Ishikawa (cell line): Measurements from ENCODE around the gene SLC25A45.
A peak's percentile ranks its signal among the peaks of the same experiment; 100 is the strongest.

Source experiments
- CEBPB ChIP-seq: IDR thresholded peaks from 2 replicates; pipeline ENCODE4 v1.6.1; 2012
- CREB1 ChIP-seq: IDR thresholded peaks from 2 replicates; pipeline ENCODE4 v1.6.1; 2012; ENCODE audit warnings: low read depth
- EGR1 ChIP-seq: IDR thresholded peaks from 2 replicates; pipeline ENCODE4 v1.6.1; 2012
- EP300 ChIP-seq: IDR thresholded peaks from 2 replicates; pipeline ENCODE4 v1.6.1; 2012; ENCODE audit warnings: borderline replicate concordance
- FOXM1 ChIP-seq: IDR thresholded peaks from 2 replicates; pipeline ENCODE4 v1.6.1; 2012; ENCODE audit warnings: low read depth, borderline replicate concordance
- NFIC ChIP-seq: IDR thresholded peaks from 2 replicates; pipeline ENCODE4 v1.6.1; 2012
- RAD21 ChIP-seq: IDR thresholded peaks from 2 replicates; pipeline ENCODE4 v1.6.1; 2012; ENCODE audit warnings: low read depth
- TAF1 ChIP-seq: IDR thresholded peaks from 2 replicates; pipeline ENCODE4 v1.6.1; 2012; ENCODE audit warnings: low read depth, mild to moderate bottlenecking
- TCF12 ChIP-seq: IDR thresholded peaks from 2 replicates; pipeline ENCODE4 v1.6.1; 2012; ENCODE audit warnings: low read depth
- TEAD4 ChIP-seq: IDR thresholded peaks from 2 replicates; pipeline ENCODE4 v1.6.1; 2012
- YY1 ChIP-seq: IDR thresholded peaks from 2 replicates; pipeline ENCODE4 v1.6.1; 2012; ENCODE audit warnings: low read depth
- ZBTB7A ChIP-seq: IDR thresholded peaks from 2 replicates; pipeline ENCODE4 v1.6.1; 2012; ENCODE audit warnings: low read depth
- TF ChIP-seq, protein P1 (sequence below): IDR thresholded peaks from 2 replicates; pipeline ENCODE4 v1.6.1; 2012
- TF ChIP-seq, protein P2 (sequence below): IDR thresholded peaks from 2 replicates; pipeline ENCODE4 v1.6.1; 2012
- TF ChIP-seq, protein P3 (sequence below): IDR thresholded peaks from 2 replicates; pipeline ENCODE4 v1.6.1; 2012; ENCODE audit warnings: low read depth, mild to moderate bottlenecking

SLC25A45 gene, protein sequence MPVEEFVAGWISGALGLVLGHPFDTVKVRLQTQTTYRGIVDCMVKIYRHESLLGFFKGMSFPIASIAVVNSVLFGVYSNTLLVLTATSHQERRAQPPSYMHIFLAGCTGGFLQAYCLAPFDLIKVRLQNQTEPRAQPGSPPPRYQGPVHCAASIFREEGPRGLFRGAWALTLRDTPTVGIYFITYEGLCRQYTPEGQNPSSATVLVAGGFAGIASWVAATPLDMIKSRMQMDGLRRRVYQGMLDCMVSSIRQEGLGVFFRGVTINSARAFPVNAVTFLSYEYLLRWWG

DNA sequence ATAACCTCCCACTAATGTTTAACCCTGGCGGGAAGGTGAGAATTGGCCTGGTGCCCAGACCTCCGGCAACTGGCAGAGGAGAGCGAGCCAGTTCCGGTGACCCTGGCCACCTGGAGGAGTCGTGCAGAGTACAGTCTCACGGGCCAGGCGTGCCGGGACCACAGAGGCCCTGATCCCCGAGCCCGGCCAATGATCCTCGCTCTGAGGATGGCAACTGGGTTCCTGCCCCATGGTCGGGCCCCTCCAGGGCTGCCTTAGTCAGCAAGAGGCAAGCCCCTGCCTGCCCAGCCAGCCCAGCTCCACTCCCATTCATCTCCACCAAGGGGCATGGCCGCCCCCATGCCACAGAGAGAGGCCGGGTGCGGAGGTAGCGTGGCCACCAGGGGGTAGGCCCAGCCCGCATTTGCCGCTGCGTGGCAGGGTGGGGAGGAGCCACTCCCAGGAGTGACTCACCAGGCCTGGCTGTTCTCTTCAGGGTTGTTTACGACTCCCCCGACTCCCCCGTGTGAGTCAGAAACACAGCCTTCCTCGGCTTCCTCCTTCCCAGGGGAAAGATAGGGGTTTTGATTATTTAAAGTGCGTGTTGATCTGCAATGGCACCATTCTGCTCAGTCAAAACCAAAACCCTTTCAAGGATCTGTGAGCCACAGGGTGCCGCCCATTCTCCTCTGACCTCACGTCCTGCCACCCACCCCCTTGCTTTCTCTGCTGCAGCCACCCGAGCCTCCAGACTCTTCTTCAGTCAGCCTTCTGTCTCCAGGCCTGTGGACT, at the start of gene SLC25A45:
SLC25A45 (minus strand) TSS at position 614 of the 771 bp plus-strand sequence. CDS start 695 bp downstream, outside the sequence.
- TF ChIP-seq NFIC (peak; percentile 94), TEAD4 (0 out of 2 replicates have a peak, but pooled peaks have one; percentile 24), TCF12 (peak; percentile 83), RAD21 (peak; percentile 57), EP300 (peak; percentile 76), FOXM1 (peak; percentile 58), YY1 (peak; percentile 79), EGR1 (0 out of 2 replicates have a peak, but pooled peaks have one; percentile 19), CREB1 (0 out of 2 replicates have a peak, but pooled peaks have one; percentile 6), ZBTB7A (0 out of 2 replicates have a peak, but pooled peaks have one; percentile 74), CEBPB (no peak; the same call in 1 of the 2 replicates), TAF1 (peak; percentile 33)
- TF ChIP-seq, protein P1, sequence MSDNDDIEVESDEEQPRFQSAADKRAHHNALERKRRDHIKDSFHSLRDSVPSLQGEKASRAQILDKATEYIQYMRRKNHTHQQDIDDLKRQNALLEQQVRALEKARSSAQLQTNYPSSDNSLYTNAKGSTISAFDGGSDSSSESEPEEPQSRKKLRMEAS = peak; percentile 73
- TF ChIP-seq, protein P2, sequence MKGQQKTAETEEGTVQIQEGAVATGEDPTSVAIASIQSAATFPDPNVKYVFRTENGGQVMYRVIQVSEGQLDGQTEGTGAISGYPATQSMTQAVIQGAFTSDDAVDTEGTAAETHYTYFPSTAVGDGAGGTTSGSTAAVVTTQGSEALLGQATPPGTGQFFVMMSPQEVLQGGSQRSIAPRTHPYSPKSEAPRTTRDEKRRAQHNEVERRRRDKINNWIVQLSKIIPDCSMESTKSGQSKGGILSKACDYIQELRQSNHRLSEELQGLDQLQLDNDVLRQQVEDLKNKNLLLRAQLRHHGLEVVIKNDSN = no peak
- TF ChIP-seq, protein P3, sequence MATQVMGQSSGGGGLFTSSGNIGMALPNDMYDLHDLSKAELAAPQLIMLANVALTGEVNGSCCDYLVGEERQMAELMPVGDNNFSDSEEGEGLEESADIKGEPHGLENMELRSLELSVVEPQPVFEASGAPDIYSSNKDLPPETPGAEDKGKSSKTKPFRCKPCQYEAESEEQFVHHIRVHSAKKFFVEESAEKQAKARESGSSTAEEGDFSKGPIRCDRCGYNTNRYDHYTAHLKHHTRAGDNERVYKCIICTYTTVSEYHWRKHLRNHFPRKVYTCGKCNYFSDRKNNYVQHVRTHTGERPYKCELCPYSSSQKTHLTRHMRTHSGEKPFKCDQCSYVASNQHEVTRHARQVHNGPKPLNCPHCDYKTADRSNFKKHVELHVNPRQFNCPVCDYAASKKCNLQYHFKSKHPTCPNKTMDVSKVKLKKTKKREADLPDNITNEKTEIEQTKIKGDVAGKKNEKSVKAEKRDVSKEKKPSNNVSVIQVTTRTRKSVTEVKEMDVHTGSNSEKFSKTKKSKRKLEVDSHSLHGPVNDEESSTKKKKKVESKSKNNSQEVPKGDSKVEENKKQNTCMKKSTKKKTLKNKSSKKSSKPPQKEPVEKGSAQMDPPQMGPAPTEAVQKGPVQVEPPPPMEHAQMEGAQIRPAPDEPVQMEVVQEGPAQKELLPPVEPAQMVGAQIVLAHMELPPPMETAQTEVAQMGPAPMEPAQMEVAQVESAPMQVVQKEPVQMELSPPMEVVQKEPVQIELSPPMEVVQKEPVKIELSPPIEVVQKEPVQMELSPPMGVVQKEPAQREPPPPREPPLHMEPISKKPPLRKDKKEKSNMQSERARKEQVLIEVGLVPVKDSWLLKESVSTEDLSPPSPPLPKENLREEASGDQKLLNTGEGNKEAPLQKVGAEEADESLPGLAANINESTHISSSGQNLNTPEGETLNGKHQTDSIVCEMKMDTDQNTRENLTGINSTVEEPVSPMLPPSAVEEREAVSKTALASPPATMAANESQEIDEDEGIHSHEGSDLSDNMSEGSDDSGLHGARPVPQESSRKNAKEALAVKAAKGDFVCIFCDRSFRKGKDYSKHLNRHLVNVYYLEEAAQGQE = no peak

DNA sequence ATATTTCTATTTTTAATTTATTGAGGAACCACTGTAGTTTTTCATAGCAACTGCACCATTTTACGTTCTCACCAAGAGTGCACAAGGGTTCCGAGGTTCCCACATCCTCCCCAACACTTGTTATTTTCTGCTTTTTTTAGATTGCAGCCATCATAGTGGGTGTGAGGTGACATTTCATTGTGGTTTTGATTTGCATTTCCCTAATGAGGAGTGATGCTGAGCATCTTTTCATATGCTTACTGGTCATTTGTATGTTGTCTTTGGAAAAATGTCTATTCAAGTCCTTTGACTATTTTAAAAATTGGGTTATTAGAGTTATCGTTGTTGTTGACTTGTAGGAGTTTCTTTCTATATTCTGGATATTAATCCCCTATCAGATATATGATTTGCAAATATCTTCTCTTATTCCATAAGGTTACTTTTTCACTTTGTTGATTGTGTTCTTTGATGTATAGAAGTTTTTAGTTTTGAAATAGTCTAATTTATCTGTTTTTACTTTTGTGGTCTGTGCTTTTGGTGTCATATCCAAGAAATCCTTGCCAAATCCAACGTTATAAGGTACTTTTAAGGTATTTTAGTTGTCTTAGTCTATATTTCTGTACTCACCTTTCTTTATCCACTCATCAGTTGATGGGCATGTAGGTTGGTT, 49.1 kb upstream of the SLC25A45 start:
- TF ChIP-seq CREB1 (no peak), TAF1 (no peak), TCF12 (no peak), FOXM1 (no peak), ZBTB7A (no peak), NFIC (no peak), TEAD4 (no peak), RAD21 (no peak), EP300 (no peak), EGR1 (no peak), CEBPB (no peak)
- TF ChIP-seq, protein P1 = no peak
- TF ChIP-seq, protein P2 = no peak
- TF ChIP-seq, protein P3 = no peak

DNA sequence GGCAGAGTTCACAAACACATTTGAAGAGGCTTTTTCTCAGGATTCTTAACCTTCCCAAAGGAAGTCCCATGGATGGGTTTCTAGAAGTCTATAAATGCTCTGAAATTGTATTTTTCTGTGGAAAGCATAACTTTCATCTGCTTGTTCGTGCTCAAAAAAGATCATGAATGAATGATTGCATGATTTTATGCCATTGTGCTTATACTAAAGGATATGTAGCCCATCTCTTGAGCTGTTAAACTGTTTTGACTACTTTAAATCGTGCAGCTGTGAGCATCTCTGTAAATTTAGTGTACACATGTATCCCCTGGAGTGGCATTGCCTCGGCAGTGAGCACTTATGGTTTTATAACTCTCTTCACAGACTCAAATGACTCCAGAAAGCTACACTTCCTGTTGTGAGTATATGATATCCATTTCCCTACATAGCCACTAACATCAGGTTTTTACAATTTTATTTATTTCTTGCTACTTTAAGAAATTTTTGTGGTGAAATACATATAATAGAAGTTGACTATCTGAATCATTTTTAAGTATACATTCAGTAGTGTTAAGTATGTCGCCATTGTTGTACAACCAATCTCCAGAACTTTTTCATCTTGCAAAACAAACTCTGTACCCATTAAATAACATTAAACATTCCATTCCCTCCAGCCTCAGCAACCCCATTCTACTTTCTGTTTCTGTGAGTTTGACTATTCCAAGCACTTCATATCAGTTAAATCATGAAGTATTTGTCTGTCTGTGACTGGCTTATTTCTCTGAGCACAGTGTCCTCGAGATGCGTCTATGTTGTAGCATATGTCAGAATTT, 48.2 kb upstream of the SLC25A45 start:
- TF ChIP-seq RAD21 (no peak), FOXM1 (no peak), CEBPB (no peak), EP300 (no peak), TEAD4 (no peak), YY1 (no peak), NFIC (no peak), TCF12 (no peak), TAF1 (no peak), CREB1 (no peak), EGR1 (no peak), ZBTB7A (no peak)
- TF ChIP-seq, protein P1 = no peak
- TF ChIP-seq, protein P3 = no peak
- TF ChIP-seq, protein P2 = no peak
